Right lobe of liver (tissue), 4 donors: ENCODE measurements around the gene MTM1.

Experiments
- POLR2A ChIP-seq: fragments of 450-650 bp; IDR thresholded peaks from one replicate; pipeline ENCODE4 v1.6.1; 2017; ENCODE audit warnings: antibody characterized with exemption, mild to moderate bottlenecking
- TF ChIP-seq, protein P1 (sequence below), 4 donors: fragments of 200-600 bp in 3 of 4; fragments of 450-650 bp in 1 of 4; IDR thresholded peaks; one replicate each; pipeline versions ENCODE4 v1.5.1 to v1.8.0; 2016 to 2022; ENCODE audit warnings: antibody characterized with exemption in 4 of 4, mild to moderate bottlenecking in 2 of 4
- donor health status: DM: no; HTN: no; CAD: no.
- donor health status: DM: no; HTN: no; CAD: no.
- donor health status: DM: no; HTN: yes; CAD: no.

DNA sequence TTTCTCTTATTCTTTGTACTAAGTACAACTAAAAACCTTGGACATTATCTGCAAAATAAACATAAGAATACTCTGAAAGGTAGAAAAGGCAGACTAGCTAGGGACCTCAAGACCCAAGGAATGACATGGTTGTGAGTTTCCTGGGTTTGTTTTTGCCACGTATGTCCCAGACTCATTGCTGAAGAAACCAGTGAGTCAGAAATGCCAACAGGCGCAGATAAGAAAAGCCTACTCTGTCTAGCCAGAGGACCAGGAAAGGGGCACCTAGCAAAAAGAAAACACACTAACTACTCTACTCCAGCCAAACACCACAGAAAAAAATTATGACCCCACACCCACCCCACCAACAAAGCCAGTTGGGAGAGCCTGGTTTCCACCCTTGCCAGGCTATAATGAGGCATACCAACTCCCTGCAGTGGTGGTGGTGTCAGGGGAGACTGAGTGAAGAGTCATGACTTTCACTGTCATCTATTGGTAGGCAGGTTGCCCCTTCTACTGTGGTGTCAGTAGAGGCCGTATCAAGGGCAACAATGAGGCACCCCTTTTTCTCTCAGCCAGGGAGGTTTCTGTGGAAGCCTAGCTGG lies 135.7 kb downstream of the MTM1 start:
- TF ChIP-seq, protein P1, sequence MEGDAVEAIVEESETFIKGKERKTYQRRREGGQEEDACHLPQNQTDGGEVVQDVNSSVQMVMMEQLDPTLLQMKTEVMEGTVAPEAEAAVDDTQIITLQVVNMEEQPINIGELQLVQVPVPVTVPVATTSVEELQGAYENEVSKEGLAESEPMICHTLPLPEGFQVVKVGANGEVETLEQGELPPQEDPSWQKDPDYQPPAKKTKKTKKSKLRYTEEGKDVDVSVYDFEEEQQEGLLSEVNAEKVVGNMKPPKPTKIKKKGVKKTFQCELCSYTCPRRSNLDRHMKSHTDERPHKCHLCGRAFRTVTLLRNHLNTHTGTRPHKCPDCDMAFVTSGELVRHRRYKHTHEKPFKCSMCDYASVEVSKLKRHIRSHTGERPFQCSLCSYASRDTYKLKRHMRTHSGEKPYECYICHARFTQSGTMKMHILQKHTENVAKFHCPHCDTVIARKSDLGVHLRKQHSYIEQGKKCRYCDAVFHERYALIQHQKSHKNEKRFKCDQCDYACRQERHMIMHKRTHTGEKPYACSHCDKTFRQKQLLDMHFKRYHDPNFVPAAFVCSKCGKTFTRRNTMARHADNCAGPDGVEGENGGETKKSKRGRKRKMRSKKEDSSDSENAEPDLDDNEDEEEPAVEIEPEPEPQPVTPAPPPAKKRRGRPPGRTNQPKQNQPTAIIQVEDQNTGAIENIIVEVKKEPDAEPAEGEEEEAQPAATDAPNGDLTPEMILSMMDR (IDR thresholded peaks at IDR 0.05), result no peak
- TF ChIP-seq POLR2A, result no peak
